HUES6 (cell line): ENCODE measurements around the gene IRX2.

Experiments
- H3K27ac ChIP-seq: 2 replicates; pipeline ENCODE4 v1.7.0; 2013; ENCODE audit warnings: low read depth, mild to moderate bottlenecking, low read length, inconsistent platforms
- H3K27me3 ChIP-seq: 2 replicates; pipeline ENCODE4 v1.6.1; 2013; ENCODE audit warnings: low read length; ENCODE audit not compliant: control insufficient read depth, insufficient read depth
- H3K36me3 ChIP-seq: 2 replicates; pipeline ENCODE4 v1.6.1; 2013; ENCODE audit warnings: low read length; ENCODE audit not compliant: control insufficient read depth, insufficient read depth
- H3K4me1 ChIP-seq: 2 replicates; pipeline ENCODE4 v1.6.1; 2013; ENCODE audit warnings: low read length; ENCODE audit not compliant: control insufficient read depth, insufficient read depth
- H3K4me3 ChIP-seq: 2 replicates; pipeline ENCODE4 v1.5.1; 2013; ENCODE audit warnings: low read depth, low read length
- H3K9ac ChIP-seq: one replicate; pipeline ENCODE4 v1.6.1; 2013; ENCODE audit warnings: mild to moderate bottlenecking, low read length
- H3K9me3 ChIP-seq: 2 replicates; pipeline ENCODE4 v1.6.1; 2013; ENCODE audit warnings: low read depth, low read length; ENCODE audit not compliant: control insufficient read depth, insufficient read depth

Gene IRX2

GRCh38 chr5:2764581-2764980 is 13.1 kb upstream of the IRX2 start:
- Histone ChIP-seq H3K27ac (no peak overlapping the region), H3K9ac (no peak overlapping the region), H3K4me1 (peaks cover 21% of the 10 kb centered on the region), H3K36me3 (no peaks in the 10 kb centered on the region), H3K9me3 (no peaks in the 10 kb centered on the region), H3K4me3 (no peak overlapping the region), H3K27me3 (peaks cover 11% of the 10 kb centered on the region; the same call in 1 of the 2 replicates)

GRCh38 chr5:2763533-2763794 is 12.0 kb upstream of the IRX2 start:
- Histone ChIP-seq H3K4me3 (no peak overlapping the region), H3K9ac (no peak overlapping the region)

GRCh38 chr5:2762744-2763532 is 11.5 kb upstream of the IRX2 start:
- Histone ChIP-seq H3K4me1 (peaks cover 34% of the 10 kb centered on the region), H3K9ac (no peak overlapping the region), H3K4me3 (no peak overlapping the region), H3K9me3 (peaks cover 3% of the 10 kb centered on the region; the same call in 1 of the 2 replicates), H3K27me3 (peaks cover 27% of the 10 kb centered on the region), H3K36me3 (no peaks in the 10 kb centered on the region), H3K27ac (no peak overlapping the region)

More at GRCh38 chr5:2763533-2763794, 12.0 kb upstream of the IRX2 start:
- H3K36me3 ChIP-seq: no peaks in the 10 kb centered on the region
- no peak overlapping the region for H3K27ac ChIP-seq
- peaks cover 22% of the 10 kb centered on the region for H3K27me3 ChIP-seq
- peaks cover 30% of the 10 kb centered on the region for H3K4me1 ChIP-seq
- peaks cover 3% of the 10 kb centered on the region; the same call in 1 of the 2 replicates for H3K9me3 ChIP-seq

GRCh38 chr5:2761921-2762488 is 10.5 kb upstream of the IRX2 start:
- no peak overlapping the region for H3K27ac ChIP-seq
- no peak overlapping the region for H3K9ac ChIP-seq
- H3K4me3 ChIP-seq: no peak overlapping the region

GRCh38 chr5:2759696-2760461 is 8.4 kb upstream of the IRX2 start:
- H3K36me3 ChIP-seq: no peaks in the 10 kb centered on the region
- H3K9ac ChIP-seq: no peak overlapping the region
- no peak overlapping the region for H3K4me3 ChIP-seq
- H3K9me3 ChIP-seq: peaks cover 3% of the 10 kb centered on the region; the same call in 1 of the 2 replicates
- H3K27me3 ChIP-seq: peaks cover 48% of the 10 kb centered on the region
- no peak overlapping the region for H3K27ac ChIP-seq
- H3K4me1 ChIP-seq: peaks cover 33% of the 10 kb centered on the region

More at GRCh38 chr5:2761921-2762488, 10.5 kb upstream of the IRX2 start:
- Histone ChIP-seq H3K9me3 (peaks cover 3% of the 10 kb centered on the region; the same call in 1 of the 2 replicates), H3K36me3 (no peaks in the 10 kb centered on the region), H3K4me1 (peaks cover 36% of the 10 kb centered on the region), H3K27me3 (peaks cover 36% of the 10 kb centered on the region)

GRCh38 chr5:2759091-2759490 is 7.6 kb upstream of the IRX2 start:
- no peak overlapping the region for H3K4me3 ChIP-seq
- peaks cover 3% of the 10 kb centered on the region; the same call in 1 of the 2 replicates for H3K9me3 ChIP-seq
- H3K27ac ChIP-seq: no peak overlapping the region
- no peak overlapping the region for H3K9ac ChIP-seq
- H3K4me1 ChIP-seq: peaks cover 34% of the 10 kb centered on the region
- peaks cover 50% of the 10 kb centered on the region for H3K27me3 ChIP-seq
- no peaks in the 10 kb centered on the region for H3K36me3 ChIP-seq

- Histone ChIP-seq H3K4me1 (peaks cover 37% of the 10 kb centered on the region), H3K27me3 (peaks cover 52% of the 10 kb centered on the region), H3K36me3 (no peaks in the 10 kb centered on the region), H3K9me3 (peaks cover 3% of the 10 kb centered on the region; the same call in 1 of the 2 replicates), H3K4me3 (no peak overlapping the region), H3K27ac (no peak overlapping the region), H3K9ac (no peak overlapping the region)
Observed at GRCh38 chr5:2758632-2759031, 7.2 kb upstream of the IRX2 start.

GRCh38 chr5:2757563-2758351 is 6.3 kb upstream of the IRX2 start:
- Histone ChIP-seq H3K9me3 (peaks cover 3% of the 10 kb centered on the region; the same call in 1 of the 2 replicates), H3K4me1 (peaks cover 40% of the 10 kb centered on the region), H3K27ac (no peak overlapping the region), H3K36me3 (no peaks in the 10 kb centered on the region), H3K4me3 (peak overlapping the region; percentile 81), H3K9ac (no peak overlapping the region), H3K27me3 (peaks cover 61% of the 10 kb centered on the region)

GRCh38 chr5:2756211-2757152 is 5.0 kb upstream of the IRX2 start:
- H3K27ac ChIP-seq: peak overlapping the region; percentile 55; the same call in 1 of the 2 replicates
- peaks cover 68% of the 10 kb centered on the region for H3K27me3 ChIP-seq
- H3K36me3 ChIP-seq: no peaks in the 10 kb centered on the region
- H3K4me3 ChIP-seq: peak overlapping the region; percentile 81
- peaks cover 3% of the 10 kb centered on the region; the same call in 1 of the 2 replicates for H3K9me3 ChIP-seq
- peak overlapping the region; percentile 84 for H3K9ac ChIP-seq
- H3K4me1 ChIP-seq: peaks cover 33% of the 10 kb centered on the region
